ENCODE measurements around the gene GPR39.

GPR39 gene

DNA sequence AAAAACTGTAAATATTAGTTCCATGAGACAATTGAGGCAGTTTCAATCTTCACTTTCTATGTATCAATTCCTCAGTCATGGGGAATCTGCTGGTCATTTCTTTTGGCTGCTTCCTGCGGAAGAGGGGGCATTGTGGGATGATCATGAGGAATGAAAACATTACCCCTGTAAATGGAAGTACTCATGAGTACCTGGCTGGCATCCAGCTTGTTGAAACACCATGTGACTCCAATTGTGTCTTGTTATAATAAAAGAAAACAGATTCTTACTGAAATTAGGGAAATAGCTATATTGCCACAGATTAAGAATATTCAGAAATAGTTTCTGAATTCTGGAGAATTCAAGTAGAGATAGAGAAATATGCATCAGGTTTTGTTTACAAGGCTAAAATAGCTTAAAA is 41.6 kb upstream of the GPR39 start:
- Histone ChIP-seq H3F3A (ENCODE audit: control insufficient read depth, insufficient read depth) (no peaks in the 10 kb centered on the region), H3K9me3 (ENCODE audit: control insufficient read depth, insufficient read depth, low read length) (peaks cover 15% of the 10 kb centered on the region), H3K36me3 (ENCODE audit: control insufficient read depth, low read length) (no peaks in the 10 kb centered on the region), H3K27me3 (ENCODE audit: control insufficient read depth, low read length) (no peaks in the 10 kb centered on the region), H3K9me2 (replicated peaks; ENCODE audit: control insufficient read depth, low read length) (no peaks in the 10 kb centered on the region), H3K27ac (ENCODE audit: low read depth, low read length) (no peak overlapping the region), H3K4me3 (ENCODE audit: low read length) (no peak overlapping the region), H3K4me1 (ENCODE audit: control insufficient read depth, low read length) (peaks cover 17% of the 10 kb centered on the region), H4K20me1 (ENCODE audit: control insufficient read depth, insufficient read depth, low read depth, low read length) (no peaks in the 10 kb centered on the region), H3K4me2 (ENCODE audit: low read length) (no peak overlapping the region), H3K79me2 (ENCODE audit: control insufficient read depth, low read length) (no peaks in the 10 kb centered on the region)
- TF ChIP-seq, protein P1, sequence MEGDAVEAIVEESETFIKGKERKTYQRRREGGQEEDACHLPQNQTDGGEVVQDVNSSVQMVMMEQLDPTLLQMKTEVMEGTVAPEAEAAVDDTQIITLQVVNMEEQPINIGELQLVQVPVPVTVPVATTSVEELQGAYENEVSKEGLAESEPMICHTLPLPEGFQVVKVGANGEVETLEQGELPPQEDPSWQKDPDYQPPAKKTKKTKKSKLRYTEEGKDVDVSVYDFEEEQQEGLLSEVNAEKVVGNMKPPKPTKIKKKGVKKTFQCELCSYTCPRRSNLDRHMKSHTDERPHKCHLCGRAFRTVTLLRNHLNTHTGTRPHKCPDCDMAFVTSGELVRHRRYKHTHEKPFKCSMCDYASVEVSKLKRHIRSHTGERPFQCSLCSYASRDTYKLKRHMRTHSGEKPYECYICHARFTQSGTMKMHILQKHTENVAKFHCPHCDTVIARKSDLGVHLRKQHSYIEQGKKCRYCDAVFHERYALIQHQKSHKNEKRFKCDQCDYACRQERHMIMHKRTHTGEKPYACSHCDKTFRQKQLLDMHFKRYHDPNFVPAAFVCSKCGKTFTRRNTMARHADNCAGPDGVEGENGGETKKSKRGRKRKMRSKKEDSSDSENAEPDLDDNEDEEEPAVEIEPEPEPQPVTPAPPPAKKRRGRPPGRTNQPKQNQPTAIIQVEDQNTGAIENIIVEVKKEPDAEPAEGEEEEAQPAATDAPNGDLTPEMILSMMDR (IDR thresholded peaks at IDR 0.05; ENCODE audit: low read depth, low read length, poor library complexity, severe bottlenecking), result no peak
- TF ChIP-seq EZH2phosphoT487 (IDR thresholded peaks at IDR 0.05; ENCODE audit: borderline replicate concordance, low read length), result no peak

DNA sequence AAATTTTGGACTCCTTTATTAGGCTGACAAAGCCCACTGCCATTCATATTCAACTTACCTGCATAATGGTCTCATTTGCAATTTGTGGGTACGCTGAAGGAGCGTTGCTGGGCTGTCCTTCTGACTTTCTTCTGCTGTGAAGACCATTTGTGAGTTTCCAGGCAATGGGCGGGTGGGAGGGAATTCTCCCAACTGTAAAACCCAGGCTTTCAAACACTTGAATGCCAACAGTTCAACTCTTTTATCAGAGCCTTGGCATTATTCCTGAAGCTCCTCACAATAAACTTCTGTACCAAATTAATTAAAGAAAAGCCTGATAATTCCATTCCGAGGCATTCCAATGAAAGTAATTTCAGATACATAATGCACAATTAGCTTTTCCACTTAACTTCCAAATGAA is 35.2 kb upstream of the GPR39 start:
- no peaks in the 10 kb centered on the region for H3K27me3 ChIP-seq (ENCODE audit: control insufficient read depth, low read length)
- H3K9me2 ChIP-seq (replicated peaks; ENCODE audit: control insufficient read depth, low read length), result no peaks in the 10 kb centered on the region
- H4K20me1 ChIP-seq (ENCODE audit: control insufficient read depth, insufficient read depth, low read depth, low read length), result no peaks in the 10 kb centered on the region
- no peaks in the 10 kb centered on the region for H3K79me2 ChIP-seq (ENCODE audit: control insufficient read depth, low read length)
- no peak for TF ChIP-seq EZH2phosphoT487 (IDR thresholded peaks at IDR 0.05; ENCODE audit: borderline replicate concordance, low read length)
- TF ChIP-seq, protein P1 (IDR thresholded peaks at IDR 0.05; ENCODE audit: low read depth, low read length, poor library complexity, severe bottlenecking), result no peak
- peaks cover 17% of the 10 kb centered on the region for H3K4me1 ChIP-seq (ENCODE audit: control insufficient read depth, low read length)
- no peak overlapping the region for H3K27ac ChIP-seq (ENCODE audit: low read depth, low read length)
- no peak overlapping the region for H3K4me2 ChIP-seq (ENCODE audit: low read length)
- H3K9me3 ChIP-seq (ENCODE audit: control insufficient read depth, insufficient read depth, low read length), result 0 out of 2 replicates have a peak, but pooled peaks cover 3% of the 10 kb centered on the region
- H3F3A ChIP-seq (ENCODE audit: control insufficient read depth, insufficient read depth), result no peaks in the 10 kb centered on the region
- no peak overlapping the region for H3K4me3 ChIP-seq (ENCODE audit: low read length)
- H3K36me3 ChIP-seq (ENCODE audit: control insufficient read depth, low read length), result no peaks in the 10 kb centered on the region

DNA sequence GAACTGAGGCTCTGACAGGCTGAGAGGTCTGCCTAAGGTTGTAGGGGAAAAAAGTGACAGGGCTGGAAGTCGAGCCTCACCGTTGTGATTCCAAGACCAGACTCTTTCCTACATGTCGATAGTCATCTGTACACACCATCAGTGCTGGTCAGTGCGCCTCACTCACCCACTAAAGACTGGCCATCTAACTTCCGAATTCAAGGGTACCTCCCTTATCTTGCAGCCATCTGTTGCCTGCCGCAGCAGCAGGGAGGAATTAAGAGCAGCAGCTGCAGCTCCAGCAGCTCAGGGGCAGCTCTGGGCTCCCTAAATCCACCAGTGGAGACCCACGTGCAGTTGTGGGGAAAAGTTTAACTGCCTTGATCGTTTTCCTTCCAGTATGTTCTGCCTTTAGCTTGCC is 32.6 kb upstream of the GPR39 start:
- Histone ChIP-seq H3K4me1 (ENCODE audit: control insufficient read depth, low read length) (peaks cover 17% of the 10 kb centered on the region), H3K4me2 (ENCODE audit: low read length) (peak overlapping the region; percentile 45), H3K4me3 (ENCODE audit: low read length) (peak overlapping the region; percentile 4; the same call in 1 of the 2 replicates), H3F3A (ENCODE audit: control insufficient read depth, insufficient read depth) (no peaks in the 10 kb centered on the region), H3K36me3 (ENCODE audit: control insufficient read depth, low read length) (no peaks in the 10 kb centered on the region), H3K79me2 (ENCODE audit: control insufficient read depth, low read length) (no peaks in the 10 kb centered on the region), H4K20me1 (ENCODE audit: control insufficient read depth, insufficient read depth, low read depth, low read length) (no peaks in the 10 kb centered on the region), H3K9me2 (replicated peaks; ENCODE audit: control insufficient read depth, low read length) (no peaks in the 10 kb centered on the region), H3K27ac (ENCODE audit: low read depth, low read length) (0 out of 2 replicates have a peak overlapping the region, but pooled peaks have one; percentile 2), H3K9me3 (ENCODE audit: control insufficient read depth, insufficient read depth, low read length) (0 out of 2 replicates have a peak, but pooled peaks cover 3% of the 10 kb centered on the region), H3K27me3 (ENCODE audit: control insufficient read depth, low read length) (no peaks in the 10 kb centered on the region)
- TF ChIP-seq, protein P1 (IDR thresholded peaks at IDR 0.05; ENCODE audit: low read depth, low read length, poor library complexity, severe bottlenecking), result no peak
- no peak for TF ChIP-seq EZH2phosphoT487 (IDR thresholded peaks at IDR 0.05; ENCODE audit: borderline replicate concordance, low read length)
